A549 (cell line): ENCODE results near the gene EDIL3. TPM values are rescaled to one million over a fixed set of nuclear protein-coding genes. Genes with fewer than 3 reads are reported as not detected.

Experiments used
- ATAC-seq, 2 experiments: fragments of 200-7000 bp in 1 of 2; fragments of >200 bp in 1 of 2; cut with Nextera tagmentation in 1 of 2; cut with Tn5 transposase in 1 of 2; 3 replicates each; pipeline versions ENCODE4 v1.8.0 to v1.9.1; 2018 to 2020; ENCODE audit warnings: mild to moderate bottlenecking in 1 of 2, moderate library complexity in 1 of 2
- CTCF ChIA-PET: fragments of 300-600 bp; sonication (Branson Sonifier 250); formaldehyde crosslinking; extraction: SDS; loops from one replicate; lab custom pipeline; 2021; ENCODE audit warnings: antibody characterized with exemption, inconsistent platforms; lab: Yijun Ruan, JAX
- POLR2A ChIA-PET: fragments of 350-600 bp; formaldehyde crosslinking; extraction: SDS; loops from one replicate; lab custom pipeline; 2021; ENCODE audit warnings: antibody characterized with exemption, inconsistent platforms; lab: Yijun Ruan, JAX
- DNase-seq, 2 experiments: peaks; one replicate each; pipeline versions ENCODE4 v3.0.0 to v3.0.0-alpha.2; 2011 to 2016; ENCODE audit warnings: low read depth in 1 of 2, low spot score in 1 of 2
- FAIRE-seq: peaks from 2 replicates; lab custom pipeline; 2011; peaks lifted over from hg19 to GRCh38; lab: Jason Lieb, UNC
- H3K27ac ChIP-seq, 2 experiments: fragments of >200 bp; sonication (Bioruptor Twin); formaldehyde crosslinking; 3 replicates each; pipeline ENCODE4 v1.5.1; 2016 to 2017
- H3K4me1 ChIP-seq: fragments of >200 bp; sonication (Bioruptor Twin); formaldehyde crosslinking; 3 replicates; pipeline ENCODE4 v1.6.1; 2016
- H3K4me2 ChIP-seq: fragments of >200 bp; sonication (Bioruptor Twin); formaldehyde crosslinking; 3 replicates; pipeline ENCODE4 v1.6.1; 2016
- H3K4me3 ChIP-seq: fragments of >200 bp; sonication (Bioruptor Twin); formaldehyde crosslinking; 3 replicates; pipeline ENCODE4 v1.5.1; 2016
- H3K9me3 ChIP-seq: fragments of >200 bp; sonication (Bioruptor Twin); formaldehyde crosslinking; 3 replicates; pipeline ENCODE4 v1.6.1; 2016
- CHD2 ChIP-seq: fragments of 150-350 bp; IDR thresholded peaks from 2 replicates; pipeline ENCODE4 v1.6.1; 2014; ENCODE audit warnings: low read length; ENCODE audit not compliant: partially characterized antibody
- CHD4 ChIP-seq: fragments of 200-600 bp; sonication (generic); IDR thresholded peaks from 2 replicates; pipeline ENCODE4 v1.6.1; 2016; ENCODE audit warnings: antibody characterized with exemption, mild to moderate bottlenecking, borderline replicate concordance
- EHF ChIP-seq: fragments of 250-450 bp; sonication (Bioruptor Pico); IDR thresholded peaks from 2 replicates; pipeline ENCODE4 v1.5.0; 2020; ENCODE audit warnings: mild to moderate bottlenecking
- EP300 ChIP-seq, 2 experiments: fragments of >200 bp; sonication (Bioruptor Twin); formaldehyde crosslinking; IDR thresholded peaks; 2 replicates in 1 of 2; 3 replicates in 1 of 2; pipeline ENCODE4 v1.6.1; 2016 to 2017
- ESRRA ChIP-seq: fragments of 150-350 bp; IDR thresholded peaks from 2 replicates; pipeline ENCODE4 v1.6.1; 2014; ENCODE audit warnings: mild to moderate bottlenecking, low read length, borderline replicate concordance
- HDAC2 ChIP-seq: fragments of 200-600 bp; sonication (generic); IDR thresholded peaks from 2 replicates; pipeline ENCODE4 v1.6.1; 2016
- HOXA7 ChIP-seq: fragments of 250-450 bp; sonication (Bioruptor Pico); IDR thresholded peaks from 2 replicates; pipeline ENCODE4 v1.5.0; 2020; ENCODE audit warnings: mild to moderate bottlenecking, moderate library complexity
- HOXB5 ChIP-seq: fragments of 250-450 bp; sonication (Bioruptor Pico); IDR thresholded peaks from 2 replicates; pipeline ENCODE4 v1.5.0; 2020; ENCODE audit warnings: mild to moderate bottlenecking, moderate library complexity
- KDM5A ChIP-seq: fragments of 200-600 bp; sonication (generic); IDR thresholded peaks from 2 replicates; pipeline ENCODE4 v1.6.1; 2016; ENCODE audit warnings: antibody characterized with exemption, mild to moderate bottlenecking
- MAZ ChIP-seq: fragments of 150-350 bp; IDR thresholded peaks from 2 replicates; pipeline ENCODE4 v1.6.1; 2014; ENCODE audit warnings: antibody characterized with exemption, low read depth, low read length, borderline replicate concordance
- NPAS2 ChIP-seq: fragments of 250-450 bp; sonication (Bioruptor Pico); IDR thresholded peaks from 2 replicates; pipeline ENCODE4 v1.8.0; 2022; ENCODE audit warnings: mild to moderate bottlenecking, moderate library complexity, borderline replicate concordance
- RCOR1 ChIP-seq: fragments of 150-350 bp; IDR thresholded peaks from 2 replicates; pipeline ENCODE4 v1.6.1; 2014; ENCODE audit warnings: antibody characterized with exemption, low read length, low read depth
- RFX5 ChIP-seq: fragments of 450-650 bp; IDR thresholded peaks from 2 replicates; pipeline ENCODE4 v1.7.1; 2014; ENCODE audit warnings: antibody characterized with exemption, mild to moderate bottlenecking, moderate library complexity
- TFCP2L1 ChIP-seq: fragments of 250-450 bp; sonication (Bioruptor Pico); IDR thresholded peaks from 2 replicates; pipeline ENCODE4 v1.5.0; 2021; ENCODE audit warnings: mild to moderate bottlenecking
- ZC3H11A ChIP-seq: fragments of 450-650 bp; IDR thresholded peaks from 2 replicates; pipeline ENCODE4 v1.6.1; 2014; ENCODE audit warnings: antibody characterized with exemption, mild to moderate bottlenecking
- ZNF302 ChIP-seq: fragments of 250-450 bp; sonication (Bioruptor Pico); IDR thresholded peaks from 2 replicates; pipeline ENCODE4 v1.9.0; 2021; ENCODE audit warnings: inconsistent platforms, mild to moderate bottlenecking, moderate library complexity
- ZSCAN20 ChIP-seq: fragments of 250-450 bp; sonication (Bioruptor Pico); IDR thresholded peaks from 2 replicates; pipeline ENCODE4 v1.8.0; 2022; ENCODE audit warnings: mild to moderate bottlenecking, moderate library complexity
- WGBS: methylation state at CpG from one replicate; pipeline ENCODE4 v1.1.6; 2017; ENCODE audit errors: missing lambda C conversion rate; 5-methylcytosine and 5-hydroxymethylcytosine counted together
- polyA plus RNA-seq, 4 experiments: library from polyadenylated mRNA; depleted of rRNA in 3 of 4; stranded (reverse); fragments of >200 nt; fragmentation: RNase III in 1 of 4; extraction: RNeasy Plus Mini Kit Qiagen cat#74134 plus additional on column Dnase treatment in 1 of 4; gene quantifications; 2 replicates in 3 of 4; 3 replicates in 1 of 4; pipeline ENCODE4 v1.2.3, GENCODE V29; 2011 to 2017
- TF ChIP-seq, protein P1 (sequence below): IDR thresholded peaks from 2 replicates; pipeline ENCODE4 v1.6.1; 2012
- TF ChIP-seq, protein P2 (sequence below): fragments of >200 bp; sonication (Bioruptor Twin); formaldehyde crosslinking; IDR thresholded peaks from 3 replicates; pipeline ENCODE4 v1.5.1; 2016
- TF ChIP-seq, protein P3 (sequence below): fragments of 150-350 bp; IDR thresholded peaks from 2 replicates; pipeline ENCODE4 v1.6.1; 2014; ENCODE audit warnings: low read depth, mild to moderate bottlenecking, low read length
- TF ChIP-seq, protein P4 (sequence below): fragments of >200 bp; sonication (Bioruptor Twin); formaldehyde crosslinking; IDR thresholded peaks from 2 replicates; pipeline ENCODE4 v1.6.1; 2016
- TF ChIP-seq, protein P5 (sequence below): IDR thresholded peaks from 2 replicates; pipeline ENCODE4 v1.6.1; 2012; ENCODE audit warnings: low read depth, borderline replicate concordance
- TF ChIP-seq, protein P6 (sequence below): fragments of 250-450 bp; sonication (Bioruptor Pico); IDR thresholded peaks from 2 replicates; pipeline ENCODE4 v1.5.0; 2020; ENCODE audit warnings: low read depth, mild to moderate bottlenecking, moderate library complexity

EDIL3 gene
- polyA plus RNA-seq, 2 of the 4 experiments (the other 2 are of a cell fraction) = 0.12 to 0.14 TPM

DNA sequence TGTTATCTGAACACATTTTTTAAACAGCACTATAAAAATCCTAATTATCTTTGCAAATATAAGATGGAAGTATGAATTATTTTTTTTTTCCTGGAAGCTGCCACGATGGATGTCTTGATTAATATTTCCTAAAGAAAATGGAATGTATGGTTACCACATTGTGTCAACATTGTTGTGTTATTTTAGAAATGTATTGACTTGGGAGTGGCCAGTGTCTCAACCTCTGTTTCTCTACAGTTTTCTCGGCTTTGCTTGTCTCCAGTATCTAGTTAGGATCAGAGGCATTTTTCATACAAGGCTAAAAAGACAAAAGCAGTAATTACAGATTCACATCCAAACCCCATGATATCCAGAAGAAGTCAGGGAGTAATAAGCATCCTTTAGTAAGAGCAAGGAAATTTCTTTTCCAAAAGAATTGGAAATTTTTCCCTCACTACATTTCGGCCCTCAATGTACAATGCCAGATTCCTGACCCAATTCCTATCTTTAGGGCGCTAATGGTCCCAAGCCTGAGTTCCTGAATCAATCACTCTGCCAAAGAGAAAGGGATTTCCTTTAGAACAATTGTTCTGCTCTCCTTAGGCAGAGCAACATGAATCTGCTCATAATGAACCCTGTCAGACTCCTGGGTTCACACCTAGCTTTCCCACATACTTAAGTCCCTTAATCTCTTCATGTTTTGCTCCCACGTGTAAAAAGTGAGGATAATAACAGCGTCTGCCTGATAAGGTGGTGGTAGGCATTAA is 111.7 kb downstream of the EDIL3 start:
- CTCF ChIA-PET = no interaction called here
- TF ChIP-seq, protein P1, sequence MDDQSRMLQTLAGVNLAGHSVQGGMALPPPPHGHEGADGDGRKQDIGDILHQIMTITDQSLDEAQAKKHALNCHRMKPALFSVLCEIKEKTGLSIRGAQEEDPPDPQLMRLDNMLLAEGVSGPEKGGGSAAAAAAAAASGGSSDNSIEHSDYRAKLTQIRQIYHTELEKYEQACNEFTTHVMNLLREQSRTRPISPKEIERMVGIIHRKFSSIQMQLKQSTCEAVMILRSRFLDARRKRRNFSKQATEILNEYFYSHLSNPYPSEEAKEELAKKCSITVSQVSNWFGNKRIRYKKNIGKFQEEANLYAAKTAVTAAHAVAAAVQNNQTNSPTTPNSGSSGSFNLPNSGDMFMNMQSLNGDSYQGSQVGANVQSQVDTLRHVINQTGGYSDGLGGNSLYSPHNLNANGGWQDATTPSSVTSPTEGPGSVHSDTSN = no peak
- no peak for TF ChIP-seq RCOR1
- TF ChIP-seq ZSCAN20 (CRISPR knock-in tag) = no peak
- FAIRE-seq = no peak
- no peak overlapping the region for H3K4me2 ChIP-seq
- POLR2A ChIA-PET = no interaction called here
- WGBS = 37% methylated on average over 6 of the region's 6 CpGs
- no peak overlapping the region for H3K4me3 ChIP-seq
- no peak for ATAC-seq
- H3K4me1 ChIP-seq = no peaks in the 10 kb centered on the region
- no peak overlapping the region for H3K27ac ChIP-seq
- DNase-seq = no peak
- no peaks in the 10 kb centered on the region for H3K9me3 ChIP-seq

DNA sequence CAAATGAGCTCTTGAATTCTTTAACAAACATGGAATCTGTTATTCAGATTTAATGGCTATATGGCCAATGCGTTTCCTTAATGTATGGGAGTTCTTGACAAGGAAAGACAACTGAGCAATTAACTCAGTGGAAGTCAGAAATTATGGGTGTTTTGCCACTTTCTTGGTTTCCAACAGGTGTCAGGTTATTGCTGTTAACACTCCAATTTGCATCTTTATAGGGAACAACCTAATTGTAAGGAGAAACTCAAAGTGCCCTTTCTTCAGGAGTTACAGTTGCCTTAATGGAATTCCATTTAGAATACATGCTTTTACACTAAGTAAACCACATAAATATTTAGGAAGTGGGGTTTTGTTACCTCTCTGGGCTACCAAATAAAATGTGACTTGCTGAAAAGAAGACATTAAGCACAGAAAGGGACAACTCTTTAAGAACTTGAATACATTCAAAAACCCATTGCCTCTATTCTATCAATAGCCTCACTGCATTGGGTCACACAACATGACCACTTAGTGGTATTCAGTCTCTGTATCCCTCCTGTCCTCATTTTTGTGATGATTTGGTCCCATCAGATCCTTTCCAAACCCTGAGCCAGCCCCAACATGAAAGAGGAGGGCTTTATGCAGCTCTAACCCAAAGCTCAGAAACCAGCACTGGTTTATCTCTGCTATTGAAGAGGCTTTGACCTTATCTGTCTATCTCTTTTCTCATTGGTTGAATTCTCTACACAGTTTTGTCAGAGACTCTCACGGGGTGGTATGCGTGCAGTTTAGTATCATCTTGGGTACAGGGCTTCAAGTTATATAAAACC is 118.7 kb downstream of the EDIL3 start:
- ChIA-PET CTCF (no interaction called here), POLR2A (no interaction called here)
- TF ChIP-seq ZNF302 (no peak), HOXB5 (no peak), EHF (CRISPR knock-in tag) (no peak), ESRRA (no peak), HDAC2 (no peak), ZC3H11A (no peak), CHD2 (no peak), HOXA7 (no peak), MAZ (no peak), KDM5A (no peak), NPAS2 (no peak), RCOR1 (no peak)
- TF ChIP-seq, protein P2, sequence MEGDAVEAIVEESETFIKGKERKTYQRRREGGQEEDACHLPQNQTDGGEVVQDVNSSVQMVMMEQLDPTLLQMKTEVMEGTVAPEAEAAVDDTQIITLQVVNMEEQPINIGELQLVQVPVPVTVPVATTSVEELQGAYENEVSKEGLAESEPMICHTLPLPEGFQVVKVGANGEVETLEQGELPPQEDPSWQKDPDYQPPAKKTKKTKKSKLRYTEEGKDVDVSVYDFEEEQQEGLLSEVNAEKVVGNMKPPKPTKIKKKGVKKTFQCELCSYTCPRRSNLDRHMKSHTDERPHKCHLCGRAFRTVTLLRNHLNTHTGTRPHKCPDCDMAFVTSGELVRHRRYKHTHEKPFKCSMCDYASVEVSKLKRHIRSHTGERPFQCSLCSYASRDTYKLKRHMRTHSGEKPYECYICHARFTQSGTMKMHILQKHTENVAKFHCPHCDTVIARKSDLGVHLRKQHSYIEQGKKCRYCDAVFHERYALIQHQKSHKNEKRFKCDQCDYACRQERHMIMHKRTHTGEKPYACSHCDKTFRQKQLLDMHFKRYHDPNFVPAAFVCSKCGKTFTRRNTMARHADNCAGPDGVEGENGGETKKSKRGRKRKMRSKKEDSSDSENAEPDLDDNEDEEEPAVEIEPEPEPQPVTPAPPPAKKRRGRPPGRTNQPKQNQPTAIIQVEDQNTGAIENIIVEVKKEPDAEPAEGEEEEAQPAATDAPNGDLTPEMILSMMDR = no peak
- TF ChIP-seq, protein P3, sequence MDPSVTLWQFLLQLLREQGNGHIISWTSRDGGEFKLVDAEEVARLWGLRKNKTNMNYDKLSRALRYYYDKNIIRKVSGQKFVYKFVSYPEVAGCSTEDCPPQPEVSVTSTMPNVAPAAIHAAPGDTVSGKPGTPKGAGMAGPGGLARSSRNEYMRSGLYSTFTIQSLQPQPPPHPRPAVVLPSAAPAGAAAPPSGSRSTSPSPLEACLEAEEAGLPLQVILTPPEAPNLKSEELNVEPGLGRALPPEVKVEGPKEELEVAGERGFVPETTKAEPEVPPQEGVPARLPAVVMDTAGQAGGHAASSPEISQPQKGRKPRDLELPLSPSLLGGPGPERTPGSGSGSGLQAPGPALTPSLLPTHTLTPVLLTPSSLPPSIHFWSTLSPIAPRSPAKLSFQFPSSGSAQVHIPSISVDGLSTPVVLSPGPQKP = no peak
- H3K9me3 ChIP-seq = no peaks in the 10 kb centered on the region
- no peaks in the 10 kb centered on the region for H3K4me1 ChIP-seq
- no peak for ATAC-seq
- no peak overlapping the region for H3K27ac ChIP-seq
- WGBS = 49% methylated on average over 3 of the region's 3 CpGs
- H3K4me3 ChIP-seq = no peak overlapping the region
- DNase-seq = no peak
- FAIRE-seq = no peak
- H3K4me2 ChIP-seq = no peak overlapping the region

DNA sequence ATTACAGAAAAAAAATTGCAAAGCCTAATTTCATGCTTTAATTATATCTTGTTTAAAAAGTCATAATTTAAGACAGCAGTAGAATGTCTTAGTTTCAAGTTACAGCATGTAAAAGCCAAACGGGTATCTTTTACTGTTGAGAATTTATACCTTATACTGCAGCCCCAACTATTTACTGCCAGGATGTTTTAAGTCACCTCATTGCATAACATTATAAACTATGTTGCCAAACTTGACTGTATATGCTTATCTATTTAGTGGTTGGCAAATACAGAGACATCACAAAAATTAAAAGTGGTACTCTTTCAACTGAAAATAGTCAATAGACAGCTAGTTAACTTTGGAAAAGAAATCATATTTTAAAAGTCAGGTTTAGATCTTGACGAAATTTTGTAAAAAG is 119.5 kb downstream of the EDIL3 start:
- no peak for FAIRE-seq
- POLR2A ChIA-PET = no interaction called here
- 7% methylated on average over 2 of the region's 2 CpGs for WGBS

More for the DNA sequence above, 119.5 kb downstream of the EDIL3 start:
- DNase-seq = no peak
- Histone ChIP-seq H3K4me2 (no peak overlapping the region), H3K4me1 (no peaks in the 10 kb centered on the region), H3K27ac (no peak overlapping the region), H3K9me3 (no peaks in the 10 kb centered on the region), H3K4me3 (no peak overlapping the region)
- TF ChIP-seq TFCP2L1 (CRISPR knock-in tag) (no peak), RFX5 (no peak), EP300 (IDR thresholded peaks at IDR 0.05) (no peak), CHD4 (no peak), HDAC2 (no peak)
- TF ChIP-seq, protein P4, sequence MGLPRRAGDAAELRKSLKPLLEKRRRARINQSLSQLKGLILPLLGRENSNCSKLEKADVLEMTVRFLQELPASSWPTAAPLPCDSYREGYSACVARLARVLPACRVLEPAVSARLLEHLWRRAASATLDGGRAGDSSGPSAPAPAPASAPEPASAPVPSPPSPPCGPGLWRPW = no peak
- TF ChIP-seq, protein P5, sequence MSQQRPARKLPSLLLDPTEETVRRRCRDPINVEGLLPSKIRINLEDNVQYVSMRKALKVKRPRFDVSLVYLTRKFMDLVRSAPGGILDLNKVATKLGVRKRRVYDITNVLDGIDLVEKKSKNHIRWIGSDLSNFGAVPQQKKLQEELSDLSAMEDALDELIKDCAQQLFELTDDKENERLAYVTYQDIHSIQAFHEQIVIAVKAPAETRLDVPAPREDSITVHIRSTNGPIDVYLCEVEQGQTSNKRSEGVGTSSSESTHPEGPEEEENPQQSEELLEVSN = no peak
- TF ChIP-seq, protein P6, sequence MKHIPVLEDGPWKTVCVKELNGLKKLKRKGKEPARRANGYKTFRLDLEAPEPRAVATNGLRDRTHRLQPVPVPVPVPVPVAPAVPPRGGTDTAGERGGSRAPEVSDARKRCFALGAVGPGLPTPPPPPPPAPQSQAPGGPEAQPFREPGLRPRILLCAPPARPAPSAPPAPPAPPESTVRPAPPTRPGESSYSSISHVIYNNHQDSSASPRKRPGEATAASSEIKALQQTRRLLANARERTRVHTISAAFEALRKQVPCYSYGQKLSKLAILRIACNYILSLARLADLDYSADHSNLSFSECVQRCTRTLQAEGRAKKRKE (CRISPR knock-in tag) = no peak
- ATAC-seq = no peak
- CTCF ChIA-PET = no interaction called here
